ENCODE data around the gene CD302.

CD302 gene

GRCh38 chr2:159773886-159774285 lies 24.1 kb downstream of the CD302 start:
- DNase-seq (ENCODE audit: low read depth) = peak; percentile 24
- TF ChIP-seq, protein P1, sequence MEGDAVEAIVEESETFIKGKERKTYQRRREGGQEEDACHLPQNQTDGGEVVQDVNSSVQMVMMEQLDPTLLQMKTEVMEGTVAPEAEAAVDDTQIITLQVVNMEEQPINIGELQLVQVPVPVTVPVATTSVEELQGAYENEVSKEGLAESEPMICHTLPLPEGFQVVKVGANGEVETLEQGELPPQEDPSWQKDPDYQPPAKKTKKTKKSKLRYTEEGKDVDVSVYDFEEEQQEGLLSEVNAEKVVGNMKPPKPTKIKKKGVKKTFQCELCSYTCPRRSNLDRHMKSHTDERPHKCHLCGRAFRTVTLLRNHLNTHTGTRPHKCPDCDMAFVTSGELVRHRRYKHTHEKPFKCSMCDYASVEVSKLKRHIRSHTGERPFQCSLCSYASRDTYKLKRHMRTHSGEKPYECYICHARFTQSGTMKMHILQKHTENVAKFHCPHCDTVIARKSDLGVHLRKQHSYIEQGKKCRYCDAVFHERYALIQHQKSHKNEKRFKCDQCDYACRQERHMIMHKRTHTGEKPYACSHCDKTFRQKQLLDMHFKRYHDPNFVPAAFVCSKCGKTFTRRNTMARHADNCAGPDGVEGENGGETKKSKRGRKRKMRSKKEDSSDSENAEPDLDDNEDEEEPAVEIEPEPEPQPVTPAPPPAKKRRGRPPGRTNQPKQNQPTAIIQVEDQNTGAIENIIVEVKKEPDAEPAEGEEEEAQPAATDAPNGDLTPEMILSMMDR (conservative IDR thresholded peaks at IDR 0.05; ENCODE audit: low read depth, low read length) = no peak

GRCh38 chr2:159773426-159773825 lies 24.6 kb downstream of the CD302 start:
- TF ChIP-seq, protein P1 (conservative IDR thresholded peaks at IDR 0.05; ENCODE audit: low read depth, low read length) = no peak
- no peak overlapping the region for H3K4me3 ChIP-seq (ENCODE audit: low read depth, low read length)
- peak; percentile 68 for DNase-seq (ENCODE audit: low read depth)

More at GRCh38 chr2:159773886-159774285, 24.1 kb downstream of the CD302 start:
- no peak overlapping the region for H3K4me3 ChIP-seq (ENCODE audit: low read depth, low read length)

DNA sequence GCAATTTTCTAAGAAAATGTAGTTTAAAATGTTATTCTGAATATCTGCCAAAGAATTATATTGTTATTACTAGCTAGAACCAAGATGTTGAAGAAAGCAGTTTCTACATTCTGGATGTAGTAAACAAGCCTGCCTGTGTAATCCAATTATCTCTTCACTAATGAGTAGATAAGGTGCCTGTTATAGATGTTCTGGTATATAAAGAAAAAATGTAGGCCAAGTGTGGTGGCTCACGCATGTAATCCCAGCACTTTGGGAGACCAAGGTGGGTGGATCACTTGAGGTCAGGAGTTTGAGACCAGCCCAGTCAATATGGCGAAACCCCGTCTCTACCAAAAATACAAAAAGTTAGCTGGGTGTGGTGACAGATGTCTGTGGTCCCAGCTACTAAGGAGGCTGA lies 28.9 kb downstream of the CD302 start:
- no peak overlapping the region for H3K4me3 ChIP-seq (ENCODE audit: low read depth, low read length)
- no peak for DNase-seq (ENCODE audit: low read depth)
- TF ChIP-seq, protein P1 (conservative IDR thresholded peaks at IDR 0.05; ENCODE audit: low read depth, low read length) = no peak

- TF ChIP-seq, protein P1 (conservative IDR thresholded peaks at IDR 0.05; ENCODE audit: low read depth, low read length) = no peak
- no peak overlapping the region for H3K4me3 ChIP-seq (ENCODE audit: low read depth, low read length)
- no peak for DNase-seq (ENCODE audit: low read depth)
Measured at GRCh38 chr2:159762075-159762474, 35.9 kb downstream of the CD302 start.

DNA sequence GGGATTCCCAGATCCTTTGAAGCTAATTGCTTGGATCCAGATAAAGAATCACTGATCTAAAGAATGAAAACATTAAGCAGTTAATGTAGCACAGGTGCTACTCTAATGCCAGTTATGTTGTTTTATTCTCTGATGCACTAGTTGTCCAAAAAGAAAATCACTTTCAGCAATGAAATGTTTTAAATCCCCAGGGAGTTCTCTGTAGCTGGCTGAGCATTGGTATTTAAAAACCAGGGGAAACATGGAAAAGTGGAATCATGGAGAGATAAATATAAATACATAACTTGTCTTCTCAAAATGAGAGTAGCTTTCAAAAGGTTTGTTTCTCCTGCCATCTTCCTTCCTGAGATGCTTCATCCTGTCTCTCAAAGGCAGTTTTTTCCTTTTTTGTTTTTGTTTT lies 37.7 kb downstream of the CD302 start:
- DNase-seq (ENCODE audit: low read depth) = no peak
- TF ChIP-seq, protein P1 (conservative IDR thresholded peaks at IDR 0.05; ENCODE audit: low read depth, low read length) = no peak
- no peak overlapping the region for H3K4me3 ChIP-seq (ENCODE audit: low read depth, low read length)

DNA sequence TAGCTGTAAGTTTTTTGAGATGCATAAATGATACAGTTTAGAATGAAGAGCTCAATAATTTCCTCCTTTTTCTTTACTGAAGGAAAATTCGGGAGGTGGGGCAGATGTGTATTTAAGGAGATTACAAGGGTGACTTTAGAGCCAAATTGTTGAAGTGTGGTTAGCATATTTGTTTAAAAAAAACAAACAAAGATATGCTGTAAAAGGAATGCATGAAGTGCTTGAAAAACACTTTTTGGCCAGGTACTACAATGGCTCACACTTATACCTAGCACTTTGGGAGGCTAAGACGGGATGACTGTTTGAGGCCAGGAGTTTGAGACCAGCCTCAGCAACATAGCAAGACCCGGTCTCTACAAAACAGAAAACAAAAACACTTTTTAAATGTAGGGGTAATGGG lies 38.4 kb downstream of the CD302 start:
- TF ChIP-seq, protein P1 (conservative IDR thresholded peaks at IDR 0.05; ENCODE audit: low read depth, low read length) = no peak
- peak; percentile 19 for DNase-seq (ENCODE audit: low read depth)
- H3K4me3 ChIP-seq (ENCODE audit: low read depth, low read length) = no peak overlapping the region

DNA sequence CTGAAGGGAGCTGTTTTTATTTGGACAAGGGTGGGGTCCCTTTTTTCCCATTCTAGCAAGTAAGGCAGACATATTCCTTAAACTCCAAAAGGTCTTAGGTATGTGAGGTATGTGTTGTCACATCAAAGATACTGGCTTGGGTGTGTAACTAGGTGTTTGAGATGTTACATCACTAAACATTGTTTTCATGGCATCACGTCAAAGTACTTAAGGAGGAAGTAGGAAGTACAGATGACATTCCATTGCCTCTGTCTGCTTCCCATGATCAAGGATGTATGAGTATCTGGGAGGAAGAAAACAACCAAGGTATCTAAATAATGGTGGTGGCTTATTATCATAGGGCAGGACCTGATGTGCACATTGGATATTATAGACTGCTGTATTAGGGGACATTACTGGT lies 39.3 kb downstream of the CD302 start:
- peak; percentile 34 for DNase-seq (ENCODE audit: low read depth)
- TF ChIP-seq, protein P1 (conservative IDR thresholded peaks at IDR 0.05; ENCODE audit: low read depth, low read length) = no peak
- H3K4me3 ChIP-seq (ENCODE audit: low read depth, low read length) = no peak overlapping the region
